Activated CD8-positive, alpha-beta T cell treated with anti-CD3 and anti-CD28 coated beads for 36 hours (primary cell): ENCODE measurements around the gene RTN4. TPM values are rescaled to one million over a fixed set of nuclear protein-coding genes. Genes with fewer than 3 reads are reported as not detected.

Experiments
- ATAC-seq: fragments of 200-7000 bp; cut with Tn5 transposase; one replicate; pipeline ENCODE4 v1.10.0; 2021; ENCODE audit warnings: mild to moderate bottlenecking, moderate library complexity
- CTCF ChIA-PET: fragments of 350-600 bp; sonication (Branson Sonifier 250); formaldehyde crosslinking; loops from one replicate; lab custom pipeline; 2021; ENCODE audit warnings: antibody characterized with exemption; lab: Charles Lee
- POLR2A ChIA-PET: fragments of 350-600 bp; sonication (Branson Sonifier 250); formaldehyde crosslinking; loops from one replicate; lab custom pipeline; 2021; ENCODE audit warnings: antibody characterized with exemption; lab: Charles Lee
- DNase-seq: peaks from one replicate; pipeline ENCODE4 v3.0.0-alpha.2; 2020
- H3K27ac Mint-ChIP-seq: one replicate; pipeline ENCODE4 v1.8.0; 2021; ENCODE audit warnings: mild to moderate bottlenecking, mixed read lengths
- H3K27me3 Mint-ChIP-seq: one replicate; pipeline ENCODE4 v1.8.0; 2021; ENCODE audit warnings: mixed read lengths
- H3K36me3 Mint-ChIP-seq: one replicate; pipeline ENCODE4 v1.8.0; 2021; ENCODE audit warnings: low read depth, mixed read lengths
- H3K4me1 Mint-ChIP-seq: one replicate; pipeline ENCODE4 v1.8.0; 2021; ENCODE audit warnings: low read depth, mixed read lengths
- H3K4me3 Mint-ChIP-seq: one replicate; pipeline ENCODE4 v1.8.0; 2021; ENCODE audit warnings: mild to moderate bottlenecking, moderate library complexity, mixed read lengths
- H3K9me3 Mint-ChIP-seq: one replicate; pipeline ENCODE4 v1.8.0; 2021; ENCODE audit warnings: mixed read lengths
- CTCF ChIP-seq: fragments of 200-600 bp; IDR thresholded peaks from one replicate; pipeline ENCODE4 v1.8.0; 2022; ENCODE audit warnings: antibody characterized with exemption, mild to moderate bottlenecking
- intact Hi-C: fragments of 100-400 bp; cut with micrococcal nuclease; formaldehyde crosslinking; loops from one replicate; pipeline ENCODE4 v1.10.0; 2022
- total RNA-seq, 2 experiments: library from RNA; stranded (reverse); gene quantifications; one replicate each; pipeline ENCODE4 v1.2.3, GENCODE V29; 2021

The RTN4 gene
- total RNA-seq, 2 experiments from 2014 or later: 81.5 to 85.0 TPM

DNA sequence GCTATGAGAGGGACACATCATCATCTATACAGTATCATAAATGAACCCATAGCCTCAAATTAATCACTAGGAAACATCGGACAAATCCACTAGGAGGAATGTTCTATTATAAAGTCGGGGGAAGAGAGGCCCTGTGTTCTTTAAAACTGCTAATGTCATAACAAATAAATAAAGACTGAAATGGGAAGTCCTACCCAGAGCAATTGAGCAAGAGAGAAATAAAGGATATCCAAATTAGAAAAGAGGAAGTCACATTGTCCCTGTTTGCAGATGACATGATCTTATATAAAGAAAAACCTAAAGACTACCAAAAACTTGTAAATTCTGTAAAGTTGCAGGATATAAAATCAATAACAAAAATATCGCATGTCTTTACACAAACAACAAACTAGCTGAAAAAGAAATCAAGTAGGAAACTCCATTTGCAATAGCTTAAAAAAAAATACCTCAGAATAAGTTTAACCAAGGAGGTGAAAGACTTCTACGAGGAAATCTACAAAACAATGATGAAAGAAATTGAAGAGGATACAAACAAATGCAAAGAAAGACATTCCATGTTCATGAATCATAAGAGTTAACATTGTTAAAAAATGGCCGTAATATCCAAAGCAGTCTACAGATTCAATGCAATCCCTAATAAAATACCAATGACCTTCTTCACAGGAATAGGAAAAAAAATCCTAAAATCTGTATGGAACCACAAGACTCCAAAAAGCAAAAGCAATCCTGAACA, 30.6 kb downstream of the RTN4 start:
- no peak for ATAC-seq
- ChIA-PET POLR2A (no interaction called here), CTCF (interaction anchor here (3.2 kb wide), 2 partner anchors 148 to 149 kb away, joined by 10 to 15 read pairs; no protein-coding TSS in a partner anchor)
- Mint-ChIP-seq H3K36me3 (peaks cover 23% of the 10 kb centered on the region), H3K4me1 (peaks cover 11% of the 10 kb centered on the region), H3K27ac (no peak overlapping the region), H3K9me3 (peaks cover 4% of the 10 kb centered on the region), H3K27me3 (no peaks in the 10 kb centered on the region), H3K4me3 (no peak overlapping the region)
- TF ChIP-seq CTCF: no peak
- no peak for DNase-seq
- intact Hi-C loops: loop anchor here (10.0 kb wide), 1 partner anchor 205 kb away; no protein-coding TSS in a partner anchor

GRCh38 chr2:55018619-55019018, 31.6 kb downstream of the RTN4 start:
- ChIA-PET POLR2A (no interaction called here), CTCF (interaction anchor here (1.0 to 3.2 kb wide), 3 partner anchors 9 to 155 kb away, joined by 3 to 15 read pairs (median 5); no protein-coding TSS in a partner anchor)
- intact Hi-C loops: loop anchor here (10.0 kb wide), 1 partner anchor 206 kb away; no protein-coding TSS in a partner anchor
- H3K27ac Mint-ChIP-seq: no peak overlapping the region
- no peak for TF ChIP-seq CTCF
- H3K4me3 Mint-ChIP-seq: no peak overlapping the region
- no peak for ATAC-seq
- peaks cover 4% of the 10 kb centered on the region for H3K9me3 Mint-ChIP-seq
- H3K36me3 Mint-ChIP-seq: peaks cover 23% of the 10 kb centered on the region
- no peaks in the 10 kb centered on the region for H3K27me3 Mint-ChIP-seq
- H3K4me1 Mint-ChIP-seq: peaks cover 14% of the 10 kb centered on the region
- no peak for DNase-seq

DNA sequence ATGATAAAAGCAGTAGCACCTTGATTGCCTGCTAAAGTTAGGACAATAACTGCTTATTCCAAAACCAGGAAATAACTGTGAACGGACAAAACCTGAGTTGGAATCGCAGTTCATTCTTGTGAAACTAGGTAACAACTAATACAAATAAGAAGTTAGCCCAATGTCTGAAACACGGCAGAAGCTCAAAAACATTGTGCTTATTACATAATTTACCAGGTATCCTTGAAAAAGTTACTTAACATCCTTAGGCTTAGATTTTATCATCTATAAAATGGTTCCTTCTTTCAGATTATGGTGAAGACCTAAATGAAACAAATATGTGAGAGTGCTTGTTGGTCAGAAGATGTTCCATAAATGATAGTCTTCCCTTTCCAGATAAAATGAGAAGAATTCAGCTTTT, 32.4 kb downstream of the RTN4 start:
- ChIA-PET POLR2A (no interaction called here), CTCF (interaction anchor here (1.0 to 3.5 kb wide), 4 partner anchors 9 to 155 kb away, joined by 3 to 15 read pairs (median 10); partner anchors contain the start of gene RTN4)
- Mint-ChIP-seq H3K27me3 (no peaks in the 10 kb centered on the region), H3K4me3 (no peak overlapping the region), H3K36me3 (peaks cover 23% of the 10 kb centered on the region), H3K4me1 (peaks cover 17% of the 10 kb centered on the region), H3K27ac (no peak overlapping the region), H3K9me3 (peaks cover 4% of the 10 kb centered on the region)
- no peak for TF ChIP-seq CTCF
- ATAC-seq: no peak
- no peak for DNase-seq
- intact Hi-C loops: loop anchor here (10.0 kb wide), 1 partner anchor 207 kb away; no protein-coding TSS in a partner anchor

- ATAC-seq: no peak
- no peak for TF ChIP-seq CTCF
- no peaks in the 10 kb centered on the region for H3K27me3 Mint-ChIP-seq
- peaks cover 4% of the 10 kb centered on the region for H3K9me3 Mint-ChIP-seq
- H3K27ac Mint-ChIP-seq: no peak overlapping the region
- ChIA-PET POLR2A (no interaction called here), CTCF (interaction anchor here (1.1 to 3.5 kb wide), 3 partner anchors 15 to 151 kb away, joined by 3 to 15 read pairs (median 14); partner anchors contain the start of gene RTN4)
- H3K36me3 Mint-ChIP-seq: peaks cover 23% of the 10 kb centered on the region
- H3K4me1 Mint-ChIP-seq: peaks cover 20% of the 10 kb centered on the region
- DNase-seq: no peak
- H3K4me3 Mint-ChIP-seq: no peak overlapping the region
- intact Hi-C loops: loop anchor here (10.0 kb wide), 1 partner anchor 207 kb away; no protein-coding TSS in a partner anchor
Measured at GRCh38 chr2:55017428-55017827, 32.8 kb downstream of the RTN4 start.
